Limb (tissue), 2 donors: ENCODE results near the gene FAXDC2.
A peak's percentile ranks its signal among the peaks of the same experiment; 100 is the strongest.
"Not testable (repeated sequence)": the region's sequence is repeated elsewhere in the genome, so short reads cannot be mapped to it uniquely, and the experiment has no call there.

Experiments used
- DNase-seq, 2 donors: peaks; one replicate each; pipeline ENCODE4 v3.0.0-alpha.2; 2016; ENCODE audit errors: extremely low spot score in 2 of 2

The FAXDC2 gene

DNA sequence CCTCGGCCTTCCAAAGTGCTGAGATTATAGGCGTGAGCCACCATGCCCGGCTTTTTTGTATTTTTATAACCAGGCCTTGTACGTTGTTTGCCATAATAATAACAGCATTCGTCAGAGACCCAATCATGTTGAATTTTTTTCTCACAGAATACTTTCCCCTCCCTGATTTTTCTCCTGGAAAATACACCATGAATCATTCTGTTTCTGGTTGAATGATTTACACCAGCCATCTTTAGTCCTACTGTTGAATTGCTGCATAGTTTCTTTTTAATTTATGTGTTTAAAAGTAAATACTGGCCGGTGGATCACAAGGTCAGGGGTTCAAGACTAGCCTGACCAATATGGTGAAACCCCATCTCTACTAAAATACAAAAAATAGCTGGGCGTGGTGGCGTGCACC is 11.5 kb upstream of the FAXDC2 start:
- DNase-seq, result no peak

GRCh38 chr5:154860765-154861164 is 10.4 kb upstream of the FAXDC2 start:
- DNase-seq, result no peak

- no peak for DNase-seq
Measured at GRCh38 chr5:154860123-154860522, 9.7 kb upstream of the FAXDC2 start.

DNA sequence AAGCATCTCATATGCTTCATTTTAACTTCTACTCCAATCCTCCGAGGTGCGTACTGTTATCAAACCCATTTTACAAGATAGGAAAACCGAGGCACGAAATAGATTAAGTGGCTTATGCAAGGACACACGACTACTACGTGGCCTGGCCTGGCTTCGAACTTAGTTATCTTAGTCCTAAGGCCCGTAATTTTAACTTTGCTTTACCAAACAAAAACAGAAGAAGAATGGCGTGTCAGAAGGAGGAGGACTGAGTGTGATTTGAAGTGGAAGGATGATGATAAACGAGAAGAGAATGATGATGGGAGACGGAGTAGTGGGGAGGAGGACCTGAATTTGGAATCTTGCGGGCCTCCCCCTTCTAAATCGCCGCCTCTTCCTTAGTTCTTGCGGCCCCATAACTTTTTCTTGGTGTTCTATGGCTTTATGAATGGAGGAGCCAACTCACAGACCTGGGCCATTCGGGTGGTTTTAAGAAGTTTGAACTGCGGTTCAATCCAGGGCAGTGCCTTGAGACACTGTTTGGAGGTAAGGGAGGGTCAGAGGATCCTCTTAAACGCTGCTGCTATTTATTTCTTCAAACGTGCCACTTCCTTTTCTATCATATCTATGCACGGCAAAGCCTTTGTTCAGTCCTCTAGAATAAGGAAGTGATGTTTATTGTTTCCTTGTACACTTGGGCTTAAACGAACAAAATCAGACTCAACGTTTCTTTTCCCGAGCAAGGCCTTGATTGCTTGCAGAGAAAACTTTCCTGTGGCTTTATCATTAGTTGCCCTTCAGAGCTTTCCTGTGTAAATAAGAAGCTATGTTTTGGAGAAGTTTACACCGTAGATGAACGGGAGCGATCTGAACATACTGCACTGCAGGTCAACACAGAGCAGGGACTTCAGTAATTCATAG is 8.8 kb upstream of the FAXDC2 start:
- no peak for DNase-seq

DNA sequence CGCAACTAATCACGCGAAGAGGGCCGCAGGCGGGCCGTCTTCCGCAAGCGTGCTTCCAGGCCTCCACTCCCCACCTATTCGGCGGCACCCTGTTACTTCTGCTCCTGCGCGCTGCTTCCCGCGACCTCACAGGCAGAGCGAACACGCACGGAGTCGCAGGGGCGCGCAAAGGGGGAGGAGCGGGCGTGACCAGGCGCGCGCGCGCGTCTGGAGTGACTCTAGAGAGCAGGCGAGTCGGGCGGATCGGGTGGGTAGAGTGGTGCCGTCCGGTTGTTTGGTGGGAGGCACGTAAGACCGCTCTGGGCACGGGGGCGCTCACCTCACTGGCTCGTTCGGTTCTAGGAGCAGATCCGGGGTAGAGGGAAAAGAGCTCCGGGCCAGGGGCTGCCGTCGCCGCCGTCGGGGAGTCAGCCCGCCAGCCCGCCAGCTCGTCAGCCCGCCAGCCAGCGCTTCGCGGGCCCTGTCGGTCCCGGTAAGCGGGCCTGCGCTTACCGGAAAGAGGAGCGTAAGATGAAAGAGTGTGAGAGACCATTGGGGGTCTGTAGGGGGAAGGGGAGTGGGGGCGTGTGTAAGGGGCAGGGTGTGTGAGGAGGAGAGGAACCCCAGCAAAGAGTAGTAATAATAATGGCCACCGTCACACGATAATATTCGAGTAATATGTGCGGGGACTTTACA is 8.0 kb upstream of the FAXDC2 start, which contains the start of gene CNOT8:
CNOT8 (plus strand) TSS at position 331 of the 675 bp plus-strand sequence. CDS start 4,652 bp downstream, outside the sequence.
- peak; percentile 97 to 99 for DNase-seq

GRCh38 chr5:154857530-154858296 is 7.3 kb upstream of the FAXDC2 start:
- peak; percentile 96 to 97 for DNase-seq

- no peak for DNase-seq
Measured at GRCh38 chr5:154851351-154851750, 948 bp upstream of the FAXDC2 start.

GRCh38 chr5:154849791-154850201 is 607 bp downstream of the FAXDC2 start:
- DNase-seq, result no peak

GRCh38 chr5:154849264-154849785 is 1.1 kb downstream of the FAXDC2 start:
- DNase-seq, result no peak

GRCh38 chr5:154844809-154845208 is 5.6 kb downstream of the FAXDC2 start:
- DNase-seq, result no peak

DNA sequence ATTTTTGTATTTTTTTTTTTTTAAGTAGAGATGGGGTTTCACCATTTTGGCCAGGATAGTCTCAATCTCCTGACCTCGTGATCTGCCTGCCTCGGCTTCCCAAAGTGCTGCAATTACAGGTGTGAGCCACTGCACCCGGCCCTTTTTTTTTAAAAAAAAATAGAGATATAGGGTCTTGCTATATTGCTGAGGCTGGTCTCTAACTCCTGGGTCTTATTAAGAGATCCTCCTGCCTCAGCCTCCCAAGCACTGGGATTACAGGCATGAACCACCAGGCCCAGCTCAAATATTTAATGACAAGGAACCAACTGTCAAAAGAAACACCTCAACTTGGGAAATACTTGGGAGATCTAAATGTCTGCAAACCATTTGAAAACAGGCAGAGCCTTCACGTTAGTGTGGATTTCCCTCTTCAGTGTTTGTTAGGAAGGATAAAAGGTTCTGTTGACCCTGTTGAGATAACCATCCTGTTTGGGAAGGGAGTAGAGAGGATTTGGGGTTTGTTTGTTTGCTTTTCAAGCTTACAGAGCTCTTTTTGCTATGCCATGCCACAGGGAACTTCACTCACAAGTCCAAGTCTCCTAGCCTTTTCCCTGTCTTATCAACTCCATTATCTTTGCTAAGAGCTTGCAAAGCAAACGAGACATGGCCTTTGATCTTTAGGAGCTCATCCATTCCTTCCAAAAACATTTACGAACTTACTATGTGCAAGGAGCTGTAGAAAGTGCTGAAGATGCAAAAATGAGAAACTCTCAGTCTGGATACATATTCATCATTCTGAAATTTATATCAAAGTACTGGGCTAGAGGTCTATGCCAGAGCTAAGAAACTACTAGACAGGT is 7.5 kb downstream of the FAXDC2 start:
- DNase-seq, result no peak

GRCh38 chr5:154841273-154841661 is 9.1 kb downstream of the FAXDC2 start:
- DNase-seq, result no peak

- no peak for DNase-seq
Measured at GRCh38 chr5:154840435-154841272, 9.7 kb downstream of the FAXDC2 start.

- DNase-seq, result no peak
Measured at GRCh38 chr5:154837009-154837901, 13.1 kb downstream of the FAXDC2 start.

- no peak for DNase-seq
Measured at GRCh38 chr5:154836225-154836624, 14.2 kb downstream of the FAXDC2 start.

GRCh38 chr5:154835701-154836052 is 14.7 kb downstream of the FAXDC2 start:
- not testable (repeated sequence) for DNase-seq

DNA sequence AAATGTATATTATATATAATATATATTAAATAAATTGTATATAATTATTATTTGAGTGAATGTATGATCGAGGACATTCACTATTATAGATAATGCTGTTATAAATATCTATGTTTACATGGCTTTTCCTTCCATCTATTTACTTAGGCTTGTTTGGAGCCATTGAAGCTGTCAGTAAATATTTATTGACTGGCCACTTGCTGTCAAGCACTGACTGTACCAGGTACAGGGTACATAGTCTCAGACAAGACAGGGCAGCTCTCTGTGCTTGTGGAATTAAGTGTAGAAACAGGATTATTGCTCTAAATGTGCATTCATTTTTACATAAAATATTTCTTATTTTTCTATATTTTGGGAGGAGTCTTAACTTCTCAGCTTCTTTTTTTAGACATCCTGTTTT is 16.4 kb downstream of the FAXDC2 start:
- DNase-seq, result no peak

DNA sequence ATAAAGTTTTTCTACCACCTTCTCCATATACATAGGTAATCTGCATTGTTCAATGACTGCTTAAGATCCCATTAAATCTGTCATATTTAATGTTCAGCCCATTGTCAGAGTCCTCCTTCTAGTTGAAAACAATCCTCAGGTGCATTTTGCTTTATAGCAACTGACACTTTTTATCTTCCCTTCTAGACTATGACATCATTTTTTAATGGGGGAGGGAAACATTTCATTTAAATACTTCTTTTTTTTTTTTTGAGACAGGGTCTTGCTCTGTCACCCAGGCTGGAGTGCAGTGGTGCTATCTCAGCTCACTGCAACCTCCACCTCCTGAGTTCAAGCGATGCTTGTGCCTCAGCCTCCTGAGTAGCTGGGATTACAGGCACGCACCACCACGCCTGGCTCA is 17.6 kb downstream of the FAXDC2 start:
- DNase-seq, result not testable (repeated sequence)

DNA sequence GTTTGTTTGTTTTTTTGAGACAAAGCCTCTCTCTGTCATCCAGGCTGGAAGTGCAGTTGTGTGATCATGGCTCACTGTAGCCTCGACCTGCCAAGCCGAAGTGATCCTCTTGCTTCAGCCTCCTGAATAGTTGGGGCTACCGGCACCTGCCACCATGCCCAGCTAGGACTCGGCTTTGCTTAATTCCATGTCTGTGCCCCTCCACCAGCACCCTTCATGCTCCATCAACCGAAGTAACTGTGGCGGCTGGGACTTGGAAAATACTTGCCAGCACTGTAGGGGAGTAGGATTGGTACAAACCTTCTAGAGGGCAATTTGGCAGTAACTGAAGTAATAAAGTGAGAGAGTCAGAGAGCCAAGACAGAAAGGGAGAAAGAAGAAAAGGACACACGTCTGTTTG is 19.0 kb downstream of the FAXDC2 start:
- no peak for DNase-seq
